HG03469 (cell line): Measurements from ENCODE around the gene TMCO5A.
"Not testable (repeated sequence)": the region's sequence is repeated elsewhere in the genome, so short reads cannot be mapped to it uniquely, and the experiment has no call there.

Experiments used
- ATAC-seq: cut with Tn5 transposase; IDR thresholded peaks from one replicate; pipeline ENCODE4 v1.9.1; 2021; ENCODE audit warnings: mild to moderate bottlenecking, moderate library complexity, moderate number of reproducible peaks; ENCODE audit not compliant: unreplicated experiment

The TMCO5A gene

DNA sequence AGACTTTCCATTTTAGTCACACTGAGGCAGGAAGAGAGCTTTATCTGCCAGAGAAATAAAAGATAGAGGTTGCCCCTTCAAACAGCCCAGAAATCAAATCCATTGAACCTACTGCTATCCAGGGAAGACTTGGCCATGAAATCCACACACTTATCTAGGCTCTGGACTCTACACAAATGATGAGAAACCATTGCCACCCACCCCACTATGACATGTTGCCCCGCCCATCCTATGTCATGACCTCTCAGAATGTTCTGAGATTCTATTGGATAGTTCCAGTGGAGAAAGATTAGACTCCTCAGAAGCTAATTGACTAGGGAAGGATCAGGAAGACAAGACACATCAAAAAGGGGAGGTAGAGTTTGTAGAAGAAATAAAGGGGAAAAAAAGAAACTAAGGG is at the start of gene TMCO5A:
Gene TMCO5A (plus strand): TSS at position 301 of the 400 bp plus-strand sequence. CDS start 1,684 bp downstream, outside the sequence.
- ATAC-seq = no peak

DNA sequence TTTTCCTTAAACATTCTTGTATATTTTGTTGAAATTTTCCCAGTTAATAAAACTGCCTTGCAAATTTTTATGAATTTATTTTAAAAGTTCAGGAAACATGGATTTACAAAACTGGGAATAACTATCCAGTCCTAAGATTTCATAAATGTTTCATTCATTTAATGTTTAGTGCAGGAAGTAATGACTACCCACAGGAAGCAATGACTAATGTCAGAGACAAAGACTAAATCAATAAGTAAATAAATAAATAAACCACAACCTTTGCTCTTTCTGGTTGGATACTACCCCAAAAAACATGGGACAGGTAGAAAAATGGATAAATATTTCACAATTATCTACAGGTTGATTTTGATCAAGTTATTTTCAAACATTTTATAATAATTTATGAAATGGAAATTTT is 48.8 kb upstream of the TMCO5A start:
- ATAC-seq = no peak

DNA sequence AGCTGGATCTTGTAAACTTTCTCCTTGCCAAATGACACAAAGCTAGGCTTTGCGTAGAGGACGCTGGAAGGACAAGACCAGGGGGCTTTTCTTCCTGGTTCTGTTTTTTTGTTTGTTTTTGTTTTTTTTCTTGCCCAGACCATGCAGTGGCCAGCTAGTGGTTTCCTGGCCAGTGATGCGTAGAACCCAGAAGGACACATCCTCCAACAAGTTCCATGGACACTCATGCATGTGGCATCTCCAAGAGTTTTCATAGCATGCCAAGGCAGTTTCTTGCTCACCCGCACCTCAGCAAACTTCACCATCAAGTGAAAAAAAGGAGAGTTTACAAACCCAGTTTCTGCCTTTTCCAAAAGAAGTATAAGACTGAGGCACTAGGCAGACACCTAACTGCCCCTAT is 46.1 kb upstream of the TMCO5A start:
- no peak for ATAC-seq

DNA sequence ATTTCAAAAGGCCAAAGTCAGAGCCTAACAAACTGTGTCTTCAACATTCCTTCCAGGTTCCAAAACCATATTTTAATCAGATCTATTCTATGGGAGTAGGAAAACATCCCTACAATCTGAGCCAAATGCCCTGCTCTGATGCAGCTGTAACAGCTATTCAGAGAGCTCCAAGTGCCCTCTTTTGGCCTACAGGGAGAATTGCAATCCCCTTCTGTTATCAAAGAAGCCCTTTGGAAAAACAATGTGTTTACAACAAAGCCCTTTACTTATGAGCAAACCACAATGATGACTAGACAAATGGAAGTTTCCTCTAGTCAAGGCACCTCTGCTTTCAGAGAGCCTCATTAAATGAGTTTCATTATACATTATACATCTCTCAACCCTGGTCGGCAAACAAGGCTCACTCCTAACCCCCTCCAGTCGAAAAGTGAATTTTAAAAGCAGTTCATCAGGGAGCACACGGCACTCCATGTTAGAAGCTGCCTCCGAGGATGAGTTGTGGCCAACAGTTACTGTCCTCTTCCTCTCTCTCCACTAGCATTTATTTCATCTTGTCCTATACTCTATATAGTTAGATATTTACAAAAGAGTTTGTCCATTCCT is 42.6 kb upstream of the TMCO5A start:
- no peak for ATAC-seq

DNA sequence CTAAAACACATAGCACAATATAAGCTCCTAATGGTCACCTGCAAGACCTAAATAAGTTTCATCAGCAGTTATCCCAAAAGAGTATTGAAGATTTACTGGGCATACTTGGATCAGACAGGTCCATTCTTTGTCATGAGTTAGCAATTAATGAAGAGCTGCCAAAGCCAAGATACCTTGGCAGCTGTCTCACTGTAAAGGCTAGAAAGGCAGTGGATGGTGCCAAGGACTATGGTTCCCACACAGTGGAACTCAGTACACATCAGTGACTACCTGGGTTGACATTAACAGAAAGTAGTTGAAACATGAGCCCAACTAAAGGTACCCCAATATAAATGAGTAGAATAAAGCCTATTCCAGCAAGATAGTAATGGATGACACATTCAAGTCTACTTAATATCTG is 41.1 kb upstream of the TMCO5A start:
- ATAC-seq = no peak

DNA sequence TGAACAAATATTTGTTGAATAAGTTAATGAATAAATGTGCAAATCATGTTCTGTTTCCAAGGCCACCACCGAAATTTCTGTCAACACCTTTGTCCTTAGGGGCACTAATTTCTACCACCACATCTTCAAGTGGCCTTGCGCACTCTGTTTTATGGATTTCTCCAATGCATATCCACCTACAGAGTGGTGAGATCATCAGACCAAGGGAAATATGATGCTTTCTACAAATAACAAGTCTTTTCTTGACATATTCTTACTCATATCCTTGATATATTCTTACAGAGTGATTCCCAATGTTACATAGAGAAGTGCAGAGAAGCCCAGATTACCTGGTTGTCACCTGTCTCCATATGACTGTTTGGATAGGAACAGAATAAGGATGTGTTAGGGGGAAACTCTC is 36.1 kb upstream of the TMCO5A start:
- ATAC-seq = no peak

DNA sequence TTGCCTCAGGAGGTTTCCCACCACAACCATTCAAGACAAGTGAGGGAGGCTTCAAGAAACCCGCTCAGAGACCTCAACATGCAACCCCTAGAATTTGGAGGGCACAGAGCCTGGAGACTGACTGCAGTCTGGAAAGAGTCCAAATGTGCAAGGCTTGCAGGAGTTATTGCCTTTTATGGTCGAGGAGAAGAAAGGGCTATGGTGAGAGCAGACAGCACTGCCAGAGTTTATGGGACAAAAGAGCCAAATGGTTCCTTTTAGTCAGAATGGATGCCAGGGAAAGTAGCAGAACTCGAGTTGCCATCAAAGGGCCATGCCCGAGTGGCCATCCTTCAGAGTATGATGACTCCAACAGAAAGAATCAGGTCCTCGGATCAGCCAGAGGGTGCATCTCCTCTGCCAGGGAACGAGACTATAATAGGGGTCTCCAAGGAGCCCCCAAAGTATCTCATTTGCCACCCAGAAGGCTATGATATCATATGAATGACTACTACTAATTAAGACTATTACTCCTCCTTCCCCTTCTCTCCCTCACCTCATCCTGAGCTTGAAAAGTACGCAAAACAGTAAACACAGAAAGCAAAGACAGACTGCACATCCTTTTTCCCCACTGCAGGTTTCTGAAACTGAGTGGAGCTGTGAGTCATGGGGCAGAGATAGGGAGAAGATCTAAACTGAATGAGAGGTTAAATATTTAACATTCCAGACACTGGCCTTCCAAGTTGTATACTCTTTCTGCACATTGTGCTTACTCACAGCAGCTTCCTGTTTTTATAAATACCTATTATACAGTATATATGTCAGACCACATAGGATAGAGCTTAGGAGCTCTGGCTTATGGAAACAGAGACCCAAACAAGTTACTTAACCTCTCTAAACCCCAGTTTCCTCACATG is 33.9 kb upstream of the TMCO5A start:
- ATAC-seq = no peak

DNA sequence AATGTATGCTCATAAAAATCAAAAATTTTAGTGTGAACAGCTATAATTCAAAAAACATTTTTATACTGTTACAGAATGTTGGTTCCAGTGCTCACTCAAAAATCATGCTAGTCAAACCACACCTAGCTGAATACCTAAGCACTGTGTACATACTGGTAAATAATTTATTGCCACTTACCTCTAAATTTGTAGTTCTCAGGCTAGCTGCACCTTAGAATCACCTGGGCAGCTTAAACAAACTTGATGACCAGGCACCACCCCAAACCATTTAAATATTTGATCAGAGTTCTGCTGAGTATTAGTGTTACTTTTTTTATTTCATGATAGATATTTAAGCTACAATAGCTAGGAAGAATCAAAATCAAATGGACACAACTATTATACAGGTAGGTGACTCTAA is 32.3 kb upstream of the TMCO5A start:
- no peak for ATAC-seq

DNA sequence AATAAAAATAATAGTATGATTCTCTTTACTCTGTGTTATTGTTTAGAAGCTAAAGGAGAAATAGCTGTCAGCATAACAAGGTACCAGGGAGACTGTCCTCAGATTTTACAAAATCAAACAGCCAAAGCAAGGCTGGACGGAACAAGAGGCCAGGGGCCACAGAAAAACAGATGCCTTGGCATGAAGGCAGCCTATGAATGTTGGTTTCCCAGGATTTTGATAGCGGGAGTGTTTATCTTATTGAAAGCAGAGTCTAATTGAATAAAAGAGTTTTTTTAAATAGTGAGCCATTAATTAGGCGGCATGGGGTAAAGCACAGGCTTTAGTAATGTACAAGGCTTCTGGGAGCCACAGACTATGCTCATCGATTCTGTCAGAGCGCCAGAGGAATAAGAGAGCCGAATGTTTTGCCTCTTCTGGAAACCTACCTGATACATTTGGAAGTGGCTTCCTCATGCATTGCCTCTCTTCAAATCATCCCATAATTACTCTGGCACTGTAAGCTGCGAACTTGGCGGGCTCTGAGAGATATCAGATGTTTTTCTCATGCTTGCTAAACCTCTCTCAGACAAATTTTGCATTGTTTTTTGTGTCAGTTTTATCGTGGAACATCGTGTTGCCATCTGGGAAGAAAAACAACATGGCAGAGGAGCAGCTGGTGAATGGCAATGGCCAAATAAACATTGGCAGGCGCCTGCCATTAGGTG is 30.4 kb upstream of the TMCO5A start:
- ATAC-seq = no peak

DNA sequence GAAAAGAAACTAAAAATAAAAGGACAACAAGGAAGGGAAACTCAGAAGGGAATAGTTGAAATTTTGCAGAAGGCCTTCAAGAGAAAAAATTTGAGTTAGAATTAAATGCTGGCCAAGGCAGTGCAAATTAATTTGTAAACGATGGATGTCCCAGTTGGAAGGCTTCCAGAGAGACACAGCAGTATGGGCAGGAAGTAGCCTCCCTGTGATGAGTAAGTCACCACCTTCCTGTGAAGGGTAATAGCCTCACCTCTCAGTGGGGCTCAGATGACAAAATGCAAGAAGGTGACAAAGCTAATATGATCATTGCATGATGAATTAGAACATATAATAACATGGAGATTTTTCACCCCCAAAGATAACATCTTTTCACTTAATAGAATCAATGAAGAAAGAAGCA is 27.3 kb upstream of the TMCO5A start:
- ATAC-seq = no peak

DNA sequence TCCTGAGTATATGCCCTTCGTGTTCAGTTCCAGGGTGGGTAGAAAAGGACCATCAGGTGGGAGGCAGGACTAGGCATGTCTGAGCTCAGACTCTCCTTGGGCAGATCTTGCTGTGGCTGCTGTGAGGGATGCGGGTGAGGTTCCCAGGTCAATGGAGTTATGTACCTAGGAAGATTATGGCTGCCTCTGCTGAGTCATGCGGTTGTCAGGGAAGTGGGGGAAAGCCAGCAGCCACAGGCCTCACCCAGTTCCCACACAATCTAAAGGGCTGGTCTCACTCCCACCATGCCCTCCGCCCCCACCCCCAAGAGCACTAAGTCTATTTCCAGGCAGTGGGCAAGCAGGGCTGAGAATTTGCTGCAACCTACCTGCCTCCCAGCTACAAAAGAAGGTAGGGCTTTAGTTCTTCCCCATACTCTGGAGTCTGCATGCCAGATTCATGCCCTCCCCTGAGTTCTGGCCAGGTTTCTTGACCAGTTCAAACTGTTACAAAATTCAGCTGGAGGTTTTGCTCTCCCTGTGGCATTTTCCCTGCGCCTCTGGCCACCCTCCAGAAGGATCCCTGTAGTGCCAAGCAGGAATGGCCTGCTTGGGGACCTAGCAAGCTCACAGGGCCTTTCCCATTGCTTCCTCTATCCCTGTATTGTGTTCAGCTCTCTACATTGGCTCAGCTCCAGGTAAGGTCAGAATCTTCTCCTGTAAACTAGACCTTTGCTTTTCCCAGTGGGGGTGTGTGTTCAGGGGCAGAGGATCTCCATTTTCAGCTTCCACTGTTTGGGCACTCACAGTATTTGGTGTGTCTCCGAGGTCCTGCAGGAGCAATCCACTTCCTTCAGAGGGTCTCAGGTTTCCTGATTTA is 12.7 kb upstream of the TMCO5A start:
- ATAC-seq = no peak

DNA sequence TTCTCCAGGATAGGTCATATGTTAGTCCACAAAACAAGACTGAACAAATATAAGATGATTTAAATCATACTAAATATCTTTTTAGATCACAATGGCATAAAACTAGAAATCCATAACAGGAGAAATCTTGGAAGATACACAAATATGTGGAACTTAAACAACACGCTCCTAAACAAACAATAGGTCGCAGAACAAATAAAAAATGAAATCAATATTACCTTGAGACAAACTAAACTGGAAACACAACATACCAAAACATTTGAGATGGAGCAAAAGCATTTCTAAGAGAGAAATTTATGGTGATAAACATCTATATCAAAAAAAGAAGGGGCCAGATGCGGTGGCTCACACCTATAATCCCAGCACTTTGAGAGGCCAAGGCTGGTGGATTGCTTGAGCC is 8.3 kb upstream of the TMCO5A start:
- no peak for ATAC-seq

DNA sequence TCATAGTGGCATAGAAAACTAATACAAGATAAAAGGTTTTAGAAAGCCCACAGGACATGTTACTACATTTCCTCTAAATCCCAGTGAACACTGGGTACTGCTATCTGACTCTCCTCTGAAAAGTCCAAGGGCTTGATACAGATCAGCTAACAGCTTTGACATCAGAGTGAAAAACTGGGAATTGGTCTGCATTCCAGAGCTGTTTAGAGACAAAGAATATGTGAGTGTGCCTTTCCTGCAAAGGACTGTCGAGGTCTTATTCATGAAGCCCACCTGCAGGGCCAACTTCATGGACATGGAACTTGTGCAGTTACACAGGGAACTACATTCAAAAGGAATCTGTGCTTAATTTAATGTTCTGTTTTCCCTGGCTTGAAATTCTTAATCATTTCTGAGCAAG is 5.2 kb upstream of the TMCO5A start:
- ATAC-seq = no peak

DNA sequence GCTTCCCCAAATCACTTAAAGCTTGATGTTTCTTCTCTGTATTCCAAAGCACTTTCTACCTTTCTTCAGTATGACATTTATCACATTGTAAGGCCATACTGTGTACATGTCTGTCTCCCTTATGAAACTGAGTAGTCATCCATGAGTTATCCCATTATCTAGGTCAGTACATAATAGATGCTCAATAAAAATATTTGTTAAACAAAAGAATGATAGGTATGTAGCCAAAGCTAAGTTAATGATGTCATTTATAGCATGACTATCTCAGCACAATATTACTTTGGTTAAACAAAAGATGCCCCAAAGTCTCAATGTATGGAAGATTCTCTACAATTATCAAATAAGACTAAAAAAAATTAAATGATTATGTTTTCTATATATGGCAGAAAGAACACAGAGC is 3.1 kb upstream of the TMCO5A start:
- no peak for ATAC-seq

DNA sequence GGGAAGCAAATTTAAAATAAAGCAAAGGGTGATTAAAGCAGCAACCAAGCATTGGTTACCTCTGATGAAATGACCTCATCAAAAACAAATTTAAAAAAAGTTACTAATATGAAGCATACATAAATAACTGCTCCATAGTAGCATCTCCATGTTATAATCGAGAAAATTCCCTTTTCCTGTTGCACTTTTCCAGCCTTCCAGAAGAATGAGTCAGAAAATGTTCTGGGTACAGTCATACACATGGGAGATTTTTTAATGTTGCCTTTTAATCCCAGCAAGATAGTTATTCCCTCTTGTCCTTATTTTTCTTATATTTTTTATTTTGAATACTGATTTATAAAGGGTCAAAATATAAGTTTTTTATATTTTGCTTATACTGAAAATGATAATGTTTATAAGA is 2.6 kb upstream of the TMCO5A start:
- no peak for ATAC-seq

DNA sequence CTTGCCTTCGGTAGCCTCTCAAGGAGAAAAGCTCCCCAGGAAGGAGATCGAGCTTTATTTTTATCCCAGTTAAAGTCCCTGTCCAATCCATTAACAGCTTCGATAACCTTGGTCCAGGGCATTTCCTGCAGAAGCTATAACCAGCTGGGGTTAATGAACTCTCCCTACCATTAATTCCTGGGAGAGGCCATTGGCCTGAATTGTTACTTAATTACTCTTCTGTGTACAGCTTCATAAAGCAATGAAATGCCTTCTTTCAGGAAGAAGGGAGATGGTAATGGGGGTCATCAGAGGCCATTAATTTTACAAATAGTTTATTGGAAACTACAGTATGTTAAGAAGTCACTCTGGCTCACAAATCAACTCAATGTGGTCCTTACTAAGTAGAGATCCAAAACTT is 1.9 kb upstream of the TMCO5A start:
- no peak for ATAC-seq

DNA sequence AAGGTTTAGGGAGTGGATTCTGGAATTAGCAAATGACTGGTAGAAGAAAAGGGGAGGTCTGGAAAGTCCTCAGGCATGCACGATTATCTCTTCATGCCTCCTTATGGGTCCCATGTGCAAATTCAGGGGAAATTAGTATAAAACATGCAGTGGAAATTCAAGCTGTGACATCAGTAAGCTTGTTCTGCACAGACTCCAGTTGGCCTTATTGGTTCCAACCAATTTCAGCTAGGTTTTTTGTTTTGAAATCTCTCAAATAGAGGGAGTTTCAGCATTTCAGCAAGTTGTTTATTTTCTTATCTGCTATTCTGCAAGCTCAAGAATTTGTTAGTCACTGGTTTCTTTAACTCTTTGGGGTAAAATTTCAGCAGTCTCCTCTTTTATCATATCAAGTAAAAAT is 774 bp upstream of the TMCO5A start:
- no peak for ATAC-seq

DNA sequence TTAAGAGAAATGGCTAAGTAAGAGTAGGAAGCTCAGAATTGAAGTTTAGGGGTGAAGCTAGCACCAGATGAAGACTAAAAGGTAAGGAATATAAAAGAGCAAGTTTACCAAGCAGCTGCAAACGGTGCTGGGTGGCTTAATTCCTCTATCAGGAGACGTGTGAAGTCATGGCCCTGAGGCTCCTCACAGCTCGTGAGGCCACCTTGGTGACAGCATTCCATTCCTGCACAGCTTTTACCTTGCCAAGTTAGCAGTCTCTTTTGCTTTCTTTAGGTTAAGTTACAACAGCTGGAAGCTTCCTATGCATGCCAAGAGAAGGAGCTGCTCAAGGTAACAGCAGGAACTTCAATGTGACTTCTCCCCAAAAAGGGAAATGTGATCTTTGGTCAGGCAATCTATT is 6.4 kb downstream of the TMCO5A start:
- ATAC-seq = no peak

DNA sequence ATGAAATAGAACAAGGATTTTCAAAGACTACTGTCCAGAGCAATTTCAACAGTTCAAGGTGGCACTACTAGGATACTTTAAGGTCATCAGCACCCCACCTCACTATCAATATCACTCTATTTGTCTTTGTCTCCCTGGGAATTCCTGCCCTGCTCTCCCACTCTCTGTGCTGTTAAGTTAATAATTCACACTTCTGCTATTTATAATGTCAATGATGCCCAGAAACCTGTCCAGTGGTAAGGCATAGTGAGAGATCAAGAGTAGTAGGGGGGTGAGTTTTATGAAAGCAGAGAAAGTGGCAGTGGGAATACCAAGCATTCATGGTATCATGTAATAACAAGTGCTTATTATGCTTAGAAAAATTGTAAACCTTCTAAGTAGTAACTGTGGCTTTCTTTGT is 7.3 kb downstream of the TMCO5A start:
- ATAC-seq = no peak

DNA sequence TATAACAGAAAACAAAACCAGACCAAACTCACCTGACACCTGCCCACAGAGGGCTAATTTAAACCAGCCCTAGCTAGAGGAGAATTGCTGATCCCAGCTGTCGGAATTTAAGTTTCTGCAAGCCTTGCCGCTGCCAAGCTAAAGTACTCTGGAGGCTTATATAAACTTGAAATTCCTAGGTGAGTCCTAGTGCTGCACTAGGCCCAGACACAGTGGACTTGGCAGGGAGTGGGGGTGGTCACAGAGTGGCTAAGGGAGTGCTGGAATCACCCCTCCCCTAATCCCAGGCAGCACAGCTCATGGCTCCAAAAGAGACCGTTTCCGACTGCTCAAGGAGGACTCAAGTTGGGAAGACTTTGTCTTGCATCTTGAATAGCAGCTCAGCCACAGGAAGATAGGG is 17.6 kb downstream of the TMCO5A start:
- no peak for ATAC-seq

DNA sequence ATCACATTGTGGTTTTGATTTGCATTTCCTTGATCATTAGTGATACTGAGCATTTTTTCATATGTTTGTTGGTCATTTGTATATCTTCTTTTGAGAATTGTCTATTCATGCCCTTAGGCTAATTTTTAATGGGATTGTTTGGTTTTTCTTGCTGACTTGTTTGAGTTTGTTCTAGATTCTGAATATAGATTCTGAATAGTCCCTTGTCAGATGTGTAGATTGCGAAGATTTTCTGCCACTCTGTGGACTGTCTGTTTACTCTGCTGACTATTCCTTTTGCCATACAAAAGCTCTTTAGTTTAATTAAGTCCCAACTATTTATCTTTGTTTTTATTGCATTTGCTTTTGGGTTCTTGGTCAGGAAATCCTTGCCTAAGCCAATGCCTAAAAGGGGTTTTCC is 26.3 kb downstream of the TMCO5A start:
- ATAC-seq = not testable (repeated sequence)
